CD4-positive, CD25-positive, alpha-beta regulatory T cell (primary cell): ENCODE results near the gene ZSCAN10. TPM values are rescaled to one million over a fixed set of nuclear protein-coding genes. Genes with fewer than 3 reads are reported as not detected.
A peak's percentile ranks its signal among the peaks of the same experiment; 100 is the strongest.
"Not testable (repeated sequence)": the region's sequence is repeated elsewhere in the genome, so short reads cannot be mapped to it uniquely, and the experiment has no call there.

Source experiments
- ATAC-seq, 2 donors: fragments of 150-1000 bp; cut with Tn5 transposase; one replicate each; pipeline ENCODE4 v1.10.0; 2021; ENCODE audit warnings: low read depth in 2 of 2, moderate number of reproducible peaks in 2 of 2, moderate library complexity in 1 of 2
- DNase-seq, 3 donors: peaks; one replicate each; pipeline versions ENCODE4 v3.0.0 to v3.0.0-alpha.2; 2012 to 2022; ENCODE audit warnings: mixed read lengths in 1 of 3
- H3K27ac ChIP-seq: one replicate; pipeline ENCODE4 v1.7.0; 2013; ENCODE audit warnings: mild to moderate bottlenecking, low read length; ENCODE audit not compliant: insufficient read depth, poor library complexity, severe bottlenecking
- H3K27me3 ChIP-seq: one replicate; pipeline ENCODE4 v1.7.0; 2013; ENCODE audit warnings: low read length; ENCODE audit not compliant: control insufficient read depth, insufficient read depth
- H3K36me3 ChIP-seq: one replicate; pipeline ENCODE4 v1.7.0; 2013; ENCODE audit warnings: mild to moderate bottlenecking, low read length, moderate library complexity; ENCODE audit not compliant: control insufficient read depth, insufficient read depth
- H3K4me1 ChIP-seq: 2 replicates; pipeline ENCODE4 v1.7.0; 2013; ENCODE audit warnings: mild to moderate bottlenecking, low read length; ENCODE audit not compliant: insufficient read depth, control insufficient read depth, poor library complexity, severe bottlenecking
- H3K4me3 ChIP-seq: one replicate; pipeline ENCODE4 v1.7.0; 2013; ENCODE audit warnings: low read depth, mild to moderate bottlenecking, low read length, moderate library complexity
- H3K9me3 ChIP-seq, 2 experiments: 1 replicate in 1 of 2; 2 replicates in 1 of 2; pipeline ENCODE4 v1.7.0; 2013; ENCODE audit warnings: low read length in 2 of 2, mild to moderate bottlenecking in 1 of 2, moderate library complexity in 1 of 2; ENCODE audit not compliant: control insufficient read depth in 2 of 2
- H3K27ac Mint-ChIP-seq, 3 donors: one replicate each; pipeline ENCODE4 v1.8.0; 2020 to 2022; ENCODE audit warnings: mild to moderate bottlenecking in 3 of 3, mixed read lengths in 3 of 3, moderate library complexity in 2 of 3
- H3K27me3 Mint-ChIP-seq: one replicate; pipeline ENCODE4 v1.8.0; 2022; ENCODE audit warnings: mild to moderate bottlenecking, mixed read lengths
- H3K36me3 Mint-ChIP-seq: one replicate; pipeline ENCODE4 v1.8.0; 2020; ENCODE audit warnings: mixed read lengths
- H3K4me1 Mint-ChIP-seq, 4 donors: one replicate each; pipeline ENCODE4 v1.8.0; 2020 to 2022; ENCODE audit warnings: mixed read lengths in 4 of 4, mild to moderate bottlenecking in 1 of 4
- H3K4me3 Mint-ChIP-seq, 4 donors: one replicate each; pipeline ENCODE4 v1.8.0; 2020 to 2022; ENCODE audit warnings: mild to moderate bottlenecking in 4 of 4, mixed read lengths in 4 of 4, moderate library complexity in 3 of 4
- H3K9me3 Mint-ChIP-seq, 7 donors: one replicate each; pipeline ENCODE4 v1.8.0; 2020 to 2022; ENCODE audit warnings: mixed read lengths in 7 of 7, mild to moderate bottlenecking in 3 of 7, moderate library complexity in 2 of 7
- polyA plus RNA-seq, 4 donors: library from polyadenylated mRNA; unstranded; fragments of 300-500 nt; fragmentation: Illumina TruSeq; gene quantifications; one replicate each; pipeline ENCODE4 v1.2.3, GENCODE V29; 2021
- total RNA-seq: library from RNA; stranded (reverse); gene quantifications from one replicate; pipeline ENCODE4 v1.2.3, GENCODE V29; 2022

Gene ZSCAN10
- total and polyA plus RNA-seq, 5 donors from 2014 or later = 0.81 TPM; not detected in 4

GRCh38 chr16:3056336-3057180, 42.5 kb downstream of the ZSCAN10 start:
- Histone ChIP-seq H3K27ac (no peak overlapping the region), H3K4me1 (peaks cover 42% of the 10 kb centered on the region), H3K9me3 (no peaks in the 10 kb centered on the region), H3K27me3 (no peaks in the 10 kb centered on the region), H3K4me3 (no peak overlapping the region), H3K36me3 (no peaks in the 10 kb centered on the region)
- H3K4me3 Mint-ChIP-seq = peak overlapping the region; percentile 35 to 91 (median 70)
- no peak for DNase-seq
- H3K4me1 Mint-ChIP-seq = peaks cover 0 to 50% (median 27%) of the 10 kb centered on the region in 4 donors
- ATAC-seq = no peak
- no peaks in the 10 kb centered on the region for H3K9me3 Mint-ChIP-seq
- H3K27ac Mint-ChIP-seq = peak overlapping the region in 2 of 3 donors; percentile 7 to 66
- H3K36me3 Mint-ChIP-seq = peaks cover 14% of the 10 kb centered on the region
- no peaks in the 10 kb centered on the region for H3K27me3 Mint-ChIP-seq

DNA sequence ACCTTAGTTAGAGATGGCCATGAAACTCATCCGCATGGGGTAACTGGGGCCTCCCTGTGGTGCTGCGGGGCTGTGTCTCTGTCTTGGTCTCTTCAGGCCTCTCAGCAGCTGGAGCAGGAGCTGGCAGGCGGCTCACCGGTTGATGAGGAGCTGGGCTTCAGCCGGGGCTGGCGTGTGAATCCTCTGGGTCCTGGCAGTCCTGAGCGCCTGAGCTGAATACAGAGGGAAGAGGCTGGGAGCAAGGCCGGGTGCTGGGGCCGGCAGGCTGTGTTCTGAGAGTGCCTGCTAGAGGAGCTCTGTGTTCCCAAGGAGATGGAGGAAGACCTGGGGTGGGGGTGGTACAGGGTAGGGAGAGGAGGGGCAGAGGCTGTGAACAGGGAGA, 43.4 kb downstream of the ZSCAN10 start:
- not testable (repeated sequence) for H3K27ac ChIP-seq, H3K36me3 ChIP-seq, H3K4me3 ChIP-seq, H3K9me3 Mint-ChIP-seq, H3K27me3 Mint-ChIP-seq, DNase-seq, H3K9me3 ChIP-seq, ATAC-seq, H3K27me3 ChIP-seq
- peaks cover 42% of the 10 kb centered on the region for H3K4me1 ChIP-seq
- peaks cover 14% of the 10 kb centered on the region for H3K36me3 Mint-ChIP-seq
- peak overlapping the region in 3 of 4 donors; percentile 44 to 82 (median 78) for H3K4me3 Mint-ChIP-seq
- peaks cover 0 to 50% (median 27%) of the 10 kb centered on the region in 4 donors for H3K4me1 Mint-ChIP-seq
- peak overlapping the region in 1 of 3 donors; percentile 26 for H3K27ac Mint-ChIP-seq

DNA sequence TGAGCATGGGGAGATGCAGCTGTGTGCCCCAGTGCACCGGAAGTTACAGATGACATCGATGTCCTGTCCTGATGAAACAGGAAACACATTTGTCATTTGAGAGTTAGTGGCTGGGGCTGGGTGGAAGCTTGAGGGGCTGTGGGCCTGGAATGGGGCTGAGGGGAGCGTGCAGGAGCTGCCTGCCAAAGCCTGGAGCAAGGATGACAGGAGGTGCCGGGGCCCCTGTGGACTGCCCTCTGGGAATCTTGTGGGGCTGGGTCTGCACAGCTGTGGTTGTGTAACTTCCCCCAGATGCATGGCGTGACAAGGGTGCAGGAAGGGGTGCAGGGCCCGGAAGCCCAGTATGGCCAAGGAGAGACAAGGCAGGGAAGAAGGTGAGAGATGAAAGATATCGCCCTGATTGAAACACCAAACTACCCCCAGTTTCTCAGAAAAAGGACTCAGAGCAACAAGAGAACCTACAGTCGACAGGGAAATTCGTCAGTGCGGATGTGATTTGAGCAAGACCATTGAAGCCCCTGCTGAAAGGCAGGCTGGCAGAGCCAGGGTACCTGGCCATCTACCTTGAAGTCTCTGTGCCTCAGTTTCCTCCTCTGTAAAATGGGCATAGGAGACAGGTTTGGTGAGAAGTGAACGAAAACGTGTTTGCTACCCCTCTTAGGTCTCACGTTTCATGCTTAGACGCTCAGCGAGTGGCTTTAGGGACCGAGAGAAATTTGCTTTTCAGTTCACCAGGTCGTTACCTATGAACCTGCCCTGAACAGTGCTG, 43.9 kb downstream of the ZSCAN10 start:
- Mint-ChIP-seq H3K27ac (peak overlapping the region in 2 of 3 donors; percentile 82 to 97), H3K27me3 (no peaks in the 10 kb centered on the region), H3K4me1 (peaks cover 0 to 44% (median 25%) of the 10 kb centered on the region in 4 donors), H3K9me3 (no peaks in the 10 kb centered on the region), H3K36me3 (peaks cover 14% of the 10 kb centered on the region), H3K4me3 (peak overlapping the region in 3 of 4 donors; percentile 44 to 82 (median 78))
- Histone ChIP-seq H3K4me3 (no peak overlapping the region), H3K36me3 (no peaks in the 10 kb centered on the region), H3K27ac (no peak overlapping the region), H3K4me1 (peaks cover 39% of the 10 kb centered on the region), H3K9me3 (no peaks in the 10 kb centered on the region), H3K27me3 (no peaks in the 10 kb centered on the region)
- peak in 1 of 2 donors; percentile 15 for ATAC-seq
- peak in 1 of 3 donors; percentile 77 for DNase-seq

DNA sequence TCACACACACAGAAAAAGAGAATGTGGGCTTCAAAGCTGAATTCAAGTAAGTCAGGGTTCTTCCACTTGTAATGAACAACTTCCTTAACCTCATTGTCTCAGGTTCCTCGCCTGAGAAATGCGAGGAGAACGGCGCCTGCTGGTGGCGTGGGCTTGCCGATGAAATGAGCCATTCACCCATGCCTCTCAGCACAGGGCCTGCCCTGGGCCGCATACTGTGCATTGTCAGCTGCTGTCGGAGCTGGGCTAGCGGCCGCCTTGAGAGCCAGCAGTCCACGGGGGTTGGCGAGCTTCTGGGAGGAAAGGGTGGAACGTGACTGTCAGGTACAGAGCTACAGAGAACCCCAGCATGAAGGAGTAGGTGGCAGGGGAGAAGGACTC, 45.8 kb downstream of the ZSCAN10 start:
- peaks cover 14% of the 10 kb centered on the region for H3K36me3 Mint-ChIP-seq
- peak overlapping the region in 1 of 3 donors; percentile 1 for H3K27ac Mint-ChIP-seq
- H3K9me3 ChIP-seq = not testable (repeated sequence)

DNA sequence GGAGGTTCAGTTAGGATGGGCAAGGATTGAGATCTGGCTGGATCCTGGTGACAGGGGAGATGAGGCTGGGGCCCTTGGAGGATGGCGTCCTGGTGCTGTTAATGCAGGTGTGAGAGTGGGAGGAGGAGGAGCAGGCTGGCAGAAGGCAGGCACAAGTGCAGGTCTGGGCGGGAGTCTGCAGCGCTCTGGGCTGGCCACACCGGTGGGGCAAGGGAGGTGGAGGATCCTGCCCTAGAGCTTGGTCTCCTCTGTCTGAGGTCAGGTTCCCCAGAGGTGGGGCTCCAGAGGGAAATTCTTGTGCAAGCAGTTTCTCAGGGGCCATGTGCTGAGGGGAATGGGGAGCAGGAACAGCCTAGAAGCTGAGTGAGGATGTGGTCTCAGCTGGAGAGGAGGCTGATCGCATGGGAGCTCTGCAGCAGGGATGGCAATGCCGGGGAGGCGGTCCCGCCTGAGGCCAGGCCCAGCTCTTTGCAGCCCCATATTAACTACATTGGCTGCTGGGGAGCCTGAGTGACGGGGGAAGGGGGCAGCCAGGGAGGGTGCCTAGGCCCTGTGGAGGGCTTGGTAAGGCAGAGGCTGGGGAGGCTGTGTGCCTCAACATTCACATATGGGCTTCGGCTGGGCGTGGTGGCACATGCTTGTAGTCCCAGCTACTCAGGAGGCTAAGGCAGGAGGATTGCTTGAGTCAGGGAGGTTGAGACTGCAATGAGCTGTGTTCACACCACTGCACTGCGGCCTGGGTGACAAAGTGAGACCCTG, 46.3 kb downstream of the ZSCAN10 start:
- Mint-ChIP-seq H3K4me1 (peaks cover 0 to 40% (median 24%) of the 10 kb centered on the region in 4 donors), H3K36me3 (peaks cover 14% of the 10 kb centered on the region), H3K4me3 (peak overlapping the region in 1 of 4 donors; percentile 82)
- H3K27ac Mint-ChIP-seq, H3K27me3 ChIP-seq, DNase-seq, H3K9me3 ChIP-seq, H3K27me3 Mint-ChIP-seq, H3K9me3 Mint-ChIP-seq, H3K27ac ChIP-seq, H3K36me3 ChIP-seq, H3K4me3 ChIP-seq: not testable (repeated sequence)
- peaks cover 23% of the 10 kb centered on the region for H3K4me1 ChIP-seq
- peak; percentile 47 to 50 for ATAC-seq

More for the DNA sequence above, 45.8 kb downstream of the ZSCAN10 start:
- peak in 1 of 3 donors; percentile 28 for DNase-seq
- H3K27me3 Mint-ChIP-seq, H3K4me3 ChIP-seq, H3K27me3 ChIP-seq, H3K36me3 ChIP-seq, H3K27ac ChIP-seq, H3K4me3 Mint-ChIP-seq, H3K9me3 Mint-ChIP-seq: not testable (repeated sequence)
- peak; percentile 60 to 63 for ATAC-seq
- H3K4me1 ChIP-seq = peaks cover 29% of the 10 kb centered on the region
- H3K4me1 Mint-ChIP-seq = peaks cover 0 to 39% (median 22%) of the 10 kb centered on the region in 4 donors

DNA sequence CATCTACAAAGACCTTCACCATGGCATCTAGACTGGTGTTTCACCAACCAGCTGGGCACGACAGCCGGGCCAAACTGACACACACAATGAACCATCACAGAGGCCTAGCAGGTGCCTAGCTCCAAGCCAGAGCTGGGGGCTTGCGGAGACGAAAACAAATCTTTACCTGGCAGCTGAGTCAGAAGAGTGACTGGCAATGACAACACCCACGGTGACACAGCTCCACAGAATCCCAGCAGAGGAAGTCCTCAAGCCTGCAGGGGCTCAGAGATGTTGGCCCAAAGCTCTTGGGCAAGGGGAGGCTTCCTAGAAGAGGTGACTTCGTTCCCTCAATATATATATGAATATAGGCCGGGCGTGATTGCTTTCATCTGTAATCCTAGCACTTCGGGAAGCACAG, 47.6 kb downstream of the ZSCAN10 start:
- Mint-ChIP-seq H3K27me3 (peaks cover 12% of the 10 kb centered on the region), H3K4me1 (peaks cover 0 to 37% (median 21%) of the 10 kb centered on the region in 4 donors), H3K9me3 (peaks cover 0 to 2% (median 0%) of the 10 kb centered on the region in 7 donors), H3K27ac (peak overlapping the region in 1 of 3 donors; percentile 89), H3K4me3 (no peak overlapping the region), H3K36me3 (peaks cover 14% of the 10 kb centered on the region)
- DNase-seq (no peak), ATAC-seq (no peak)
- H3K9me3 ChIP-seq = no peaks in the 10 kb centered on the region
- peaks cover 22% of the 10 kb centered on the region for H3K4me1 ChIP-seq
- H3K36me3 ChIP-seq = no peaks in the 10 kb centered on the region
- H3K27ac ChIP-seq = no peak overlapping the region
- H3K4me3 ChIP-seq = no peak overlapping the region
- H3K27me3 ChIP-seq = no peaks in the 10 kb centered on the region

GRCh38 chr16:3051009-3051408, 48.1 kb downstream of the ZSCAN10 start:
- Mint-ChIP-seq H3K4me1 (peaks cover 0 to 37% (median 21%) of the 10 kb centered on the region in 4 donors), H3K36me3 (peaks cover 14% of the 10 kb centered on the region), H3K4me3 (no peak overlapping the region)

More at GRCh38 chr16:3051009-3051408, 48.1 kb downstream of the ZSCAN10 start:
- no peaks in the 10 kb centered on the region for H3K9me3 ChIP-seq
- H3K36me3 ChIP-seq = no peaks in the 10 kb centered on the region
- H3K4me1 ChIP-seq = peaks cover 24% of the 10 kb centered on the region
- ATAC-seq (no peak), DNase-seq (no peak)
- H3K27me3 ChIP-seq = no peaks in the 10 kb centered on the region
- Mint-ChIP-seq H3K27ac (peak overlapping the region in 1 of 3 donors; percentile 66), H3K9me3 (peaks cover 0 to 2% (median 0%) of the 10 kb centered on the region in 7 donors), H3K27me3 (peaks cover 12% of the 10 kb centered on the region)
- H3K27ac ChIP-seq = no peak overlapping the region
- H3K4me3 ChIP-seq = no peak overlapping the region
